ENCODE data around the gene KIF13A. TPM values are rescaled to one million over a fixed set of nuclear protein-coding genes. Genes with fewer than 3 reads are reported as not detected.

Gene KIF13A
- total and polyA plus RNA-seq, 12 donors: 16.7 to 198 (median 97.8) TPM

GRCh38 chr6:17986656-17987446 lies 584 bp downstream of the KIF13A start:
- Histone ChIP-seq H3K27ac (peak overlapping the region; percentile 85 to 98 (median 92)), H3K36me3 (peaks cover 0 to 12% (median 0%) of the 10 kb centered on the region in 9 donors), H3K27me3 (no peaks in the 10 kb centered on the region), H3K4me1 (peaks cover 0 to 52% (median 45%) of the 10 kb centered on the region in 9 donors), H3K4me3 (peak overlapping the region; percentile 54 to 88 (median 78)), H3K9me3 (no peaks in the 10 kb centered on the region)
- TF ChIP-seq CTCF (IDR thresholded peaks at IDR 0.05): no peak
- DNase-seq: peak; percentile 67 to 76
- WGBS, 2 donors: 0 to 1% methylated on average over 63 to 65 of the region's 65 CpGs
- intact Hi-C loops (cut with DNase I): loop anchor here in 9 of 10 donors (1.0 to 10.0 kb wide), 14 partner anchors 52 to 382 kb away; partner anchors contain the start of genes NHLRC1 (in 6 of the 9), DEK (in 1 of the 9), FAM8A1 (in 1 of the 9) and NUP153 (in 1 of the 9)
- ATAC-seq: peak; percentile 47 to 74 (median 71)

- 19 to 22% methylated on average over 11 of the region's 11 CpGs for WGBS, 2 donors
- DNase-seq: no peak
- Histone ChIP-seq H3K27me3 (no peaks in the 10 kb centered on the region), H3K36me3 (peaks cover 0 to 19% (median 0%) of the 10 kb centered on the region in 9 donors), H3K4me1 (peaks cover 0 to 59% (median 51%) of the 10 kb centered on the region in 9 donors), H3K9me3 (no peaks in the 10 kb centered on the region), H3K27ac (peak overlapping the region; percentile 85 to 98 (median 92)), H3K4me3 (peak overlapping the region; percentile 54 to 88 (median 78))
- intact Hi-C loops (cut with DNase I): loop anchor here in 9 of 10 donors (2.0 to 10.0 kb wide), 13 partner anchors 51 to 381 kb away; partner anchors contain the start of genes NHLRC1 (in 5 of the 9), DEK (in 1 of the 9), FAM8A1 (in 1 of the 9) and NUP153 (in 1 of the 9)
- ATAC-seq: peak in 2 of 8 donors; percentile 2 to 6
- TF ChIP-seq CTCF (IDR thresholded peaks at IDR 0.05): no peak
These were observed 1.3 kb downstream of the KIF13A start for GRCh38 chr6:17985934-17986655.

GRCh38 chr6:17984812-17985670 lies 2.4 kb downstream of the KIF13A start:
- H3K36me3 ChIP-seq: peaks cover 0 to 19% (median 0%) of the 10 kb centered on the region in 9 donors
- H3K27ac ChIP-seq: peak overlapping the region; percentile 53 to 98 (median 92)
- intact Hi-C loops (cut with DNase I): loop anchor here (5.0 to 10.0 kb wide), 12 partner anchors 50 to 380 kb away; partner anchors contain the start of genes NHLRC1 (in 5 of the 10), DEK (in 1 of the 10), FAM8A1 (in 1 of the 10) and NUP153 (in 1 of the 10)
- DNase-seq: no peak
- 6 to 9% methylated on average over 11 of the region's 11 CpGs for WGBS, 2 donors
- peak overlapping the region in 9 of 10 donors; percentile 54 to 88 (median 79) for H3K4me3 ChIP-seq
- no peaks in the 10 kb centered on the region for H3K9me3 ChIP-seq
- no peaks in the 10 kb centered on the region for H3K27me3 ChIP-seq
- peaks cover 0 to 69% (median 61%) of the 10 kb centered on the region in 9 donors for H3K4me1 ChIP-seq
- ATAC-seq: no peak
- TF ChIP-seq CTCF (IDR thresholded peaks at IDR 0.05): no peak
